Upper lobe of left lung (tissue), 6 donors: Measurements from ENCODE around the gene RASSF6. TPM values are rescaled to one million over a fixed set of nuclear protein-coding genes. Genes with fewer than 3 reads are reported as not detected.

Experiments used
- ATAC-seq, 2 donors: fragments of 200-7000 bp; cut with Tn5 transposase; one replicate each; pipeline ENCODE4 v1.9.1; 2022; ENCODE audit warnings: mild to moderate bottlenecking in 2 of 2, moderate library complexity in 2 of 2; ENCODE audit not compliant: low FRiP score in 2 of 2
- DNase-seq, 2 donors: peaks; one replicate each; pipeline ENCODE4 v3.0.0-alpha.2; 2019 to 2020
- H3K27ac ChIP-seq, 4 donors: fragments of 200-600 bp; sonication (generic); one replicate each; pipeline ENCODE4 v1.5.1; 2016 to 2019
- H3K27me3 ChIP-seq, 4 donors: fragments of 200-600 bp; sonication (generic); one replicate each; pipeline ENCODE4 v1.5.1; 2017 to 2019
- H3K36me3 ChIP-seq, 4 donors: fragments of 200-600 bp; sonication (generic); one replicate each; pipeline ENCODE4 v1.5.1; 2016 to 2019
- H3K4me1 ChIP-seq, 4 donors: fragments of 200-600 bp; sonication (generic); one replicate each; pipeline ENCODE4 v1.5.1; 2018 to 2019
- H3K4me3 ChIP-seq, 4 donors: fragments of 200-600 bp; sonication (generic); one replicate each; pipeline ENCODE4 v1.5.1; 2017 to 2019; ENCODE audit warnings: mild to moderate bottlenecking in 2 of 4, moderate library complexity in 1 of 4
- H3K9me3 ChIP-seq, 4 donors: fragments of 200-600 bp; sonication (generic); one replicate each; pipeline ENCODE4 v1.5.1; 2018 to 2019
- EP300 ChIP-seq, 4 donors: sonication (generic); formaldehyde crosslinking; IDR thresholded peaks; one replicate each; pipeline ENCODE4 v1.5.1; 2017; ENCODE audit warnings: antibody characterized with exemption in 4 of 4, control low read depth in 2 of 4
- POLR2A ChIP-seq, 4 donors: fragments of 450-650 bp; IDR thresholded peaks; one replicate each; pipeline ENCODE4 v1.5.1; 2016 to 2017; ENCODE audit warnings: antibody characterized with exemption in 4 of 4, mild to moderate bottlenecking in 2 of 4
- POLR2AphosphoS5 ChIP-seq, 2 donors: sonication (generic); formaldehyde crosslinking; IDR thresholded peaks; one replicate each; pipeline ENCODE4 v1.5.1; 2017; ENCODE audit warnings: antibody characterized with exemption in 2 of 2
- WGBS, 2 donors: methylation state at CpG; one replicate each; pipeline ENCODE4 v1.1.5; 2017 to 2018; 5-methylcytosine and 5-hydroxymethylcytosine counted together
- total RNA-seq, 6 donors: library from RNA; depleted of rRNA in 4 of 6; stranded (reverse); fragments of >200 nt in 4 of 6; gene quantifications; one replicate each; pipeline versions ENCODE4 v1.1.0 to v1.2.1, GENCODE V29; 2016 to 2021
- TF ChIP-seq, protein P1 (sequence below), 6 experiments: fragments of 450-650 bp in 4 of 6; fragments of 200-600 bp in 2 of 6; sonication (generic) in 2 of 6; IDR thresholded peaks; one replicate each; pipeline ENCODE4 v1.5.1; 2016 to 2019; ENCODE audit warnings: antibody characterized with exemption in 6 of 6
- donor health status: DM: no; HTN: no; CAD: no; lungs with moderate emphysema.
- donor health status: DM: no; HTN: yes; CAD: no; lungs with severe emphysema.

RASSF6 gene
- total RNA-seq, 6 donors from 2014 or later = 1.1 to 8.3 (median 1.7) TPM

DNA sequence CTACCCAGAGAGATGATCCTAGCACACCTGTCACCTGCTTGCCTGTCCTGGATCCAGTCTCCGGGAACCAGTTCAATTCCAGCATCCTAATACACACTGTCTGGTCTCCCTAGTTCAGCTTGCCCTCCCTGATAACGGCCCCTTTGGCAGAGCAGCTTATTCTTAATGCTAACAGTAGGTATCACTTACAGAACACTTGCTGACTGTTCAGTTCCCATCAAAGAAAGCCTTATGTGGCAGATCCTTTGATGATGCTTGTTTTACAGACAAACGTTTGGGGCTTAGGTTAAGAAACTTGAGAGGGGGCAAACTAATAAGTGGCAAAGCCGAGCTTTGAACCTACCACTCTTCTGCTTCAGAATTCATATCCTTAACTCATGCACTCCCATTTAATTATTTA, 890 bp downstream of the RASSF6 start:
- no peak for ATAC-seq
- DNase-seq = no peak
- Histone ChIP-seq H3K27me3 (no peaks in the 10 kb centered on the region), H3K4me3 (peak overlapping the region in 3 of 4 donors; percentile 24 to 47 (median 43)), H3K27ac (no peak overlapping the region), H3K4me1 (no peaks in the 10 kb centered on the region), H3K9me3 (no peaks in the 10 kb centered on the region), H3K36me3 (no peaks in the 10 kb centered on the region)
- WGBS, 2 donors = 41 to 63% methylated on average over 4 of the region's 4 CpGs
- TF ChIP-seq, protein P1, sequence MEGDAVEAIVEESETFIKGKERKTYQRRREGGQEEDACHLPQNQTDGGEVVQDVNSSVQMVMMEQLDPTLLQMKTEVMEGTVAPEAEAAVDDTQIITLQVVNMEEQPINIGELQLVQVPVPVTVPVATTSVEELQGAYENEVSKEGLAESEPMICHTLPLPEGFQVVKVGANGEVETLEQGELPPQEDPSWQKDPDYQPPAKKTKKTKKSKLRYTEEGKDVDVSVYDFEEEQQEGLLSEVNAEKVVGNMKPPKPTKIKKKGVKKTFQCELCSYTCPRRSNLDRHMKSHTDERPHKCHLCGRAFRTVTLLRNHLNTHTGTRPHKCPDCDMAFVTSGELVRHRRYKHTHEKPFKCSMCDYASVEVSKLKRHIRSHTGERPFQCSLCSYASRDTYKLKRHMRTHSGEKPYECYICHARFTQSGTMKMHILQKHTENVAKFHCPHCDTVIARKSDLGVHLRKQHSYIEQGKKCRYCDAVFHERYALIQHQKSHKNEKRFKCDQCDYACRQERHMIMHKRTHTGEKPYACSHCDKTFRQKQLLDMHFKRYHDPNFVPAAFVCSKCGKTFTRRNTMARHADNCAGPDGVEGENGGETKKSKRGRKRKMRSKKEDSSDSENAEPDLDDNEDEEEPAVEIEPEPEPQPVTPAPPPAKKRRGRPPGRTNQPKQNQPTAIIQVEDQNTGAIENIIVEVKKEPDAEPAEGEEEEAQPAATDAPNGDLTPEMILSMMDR (IDR thresholded peaks at IDR 0.05) = no peak
- no peak for TF ChIP-seq EP300 (IDR thresholded peaks at IDR 0.05)
- TF ChIP-seq POLR2AphosphoS5 (IDR thresholded peaks at IDR 0.05) = no peak
- TF ChIP-seq POLR2A (IDR thresholded peaks at IDR 0.05) = no peak

- no peak for ATAC-seq
- H3K4me1 ChIP-seq = no peaks in the 10 kb centered on the region
- H3K36me3 ChIP-seq = no peaks in the 10 kb centered on the region
- 57 to 60% methylated on average over 6 of the region's 6 CpGs for WGBS, 2 donors
- TF ChIP-seq POLR2A (IDR thresholded peaks at IDR 0.05) = no peak
- TF ChIP-seq, protein P1 (IDR thresholded peaks at IDR 0.05) = no peak
- TF ChIP-seq POLR2AphosphoS5 (IDR thresholded peaks at IDR 0.05) = no peak
- no peak overlapping the region for H3K4me3 ChIP-seq
- no peak overlapping the region for H3K27ac ChIP-seq
- DNase-seq = no peak
- no peaks in the 10 kb centered on the region for H3K27me3 ChIP-seq
- no peaks in the 10 kb centered on the region for H3K9me3 ChIP-seq
These were observed 3.0 kb downstream of the RASSF6 start for GRCh38 chr4:73617256-73617655.

GRCh38 chr4:73615613-73616012, 4.6 kb downstream of the RASSF6 start:
- no peaks in the 10 kb centered on the region for H3K36me3 ChIP-seq
- H3K4me3 ChIP-seq = no peak overlapping the region
- TF ChIP-seq POLR2AphosphoS5 (IDR thresholded peaks at IDR 0.05) = no peak
- TF ChIP-seq, protein P1 (IDR thresholded peaks at IDR 0.05) = no peak
- no peak for TF ChIP-seq EP300 (IDR thresholded peaks at IDR 0.05)
- TF ChIP-seq POLR2A (IDR thresholded peaks at IDR 0.05) = no peak
- no peaks in the 10 kb centered on the region for H3K9me3 ChIP-seq
- DNase-seq (no peak), ATAC-seq (no peak)
- H3K27me3 ChIP-seq = no peaks in the 10 kb centered on the region
- WGBS, 2 donors = 48 to 54% methylated on average over 2 of the region's 2 CpGs
- no peaks in the 10 kb centered on the region for H3K4me1 ChIP-seq
- H3K27ac ChIP-seq = no peak overlapping the region

DNA sequence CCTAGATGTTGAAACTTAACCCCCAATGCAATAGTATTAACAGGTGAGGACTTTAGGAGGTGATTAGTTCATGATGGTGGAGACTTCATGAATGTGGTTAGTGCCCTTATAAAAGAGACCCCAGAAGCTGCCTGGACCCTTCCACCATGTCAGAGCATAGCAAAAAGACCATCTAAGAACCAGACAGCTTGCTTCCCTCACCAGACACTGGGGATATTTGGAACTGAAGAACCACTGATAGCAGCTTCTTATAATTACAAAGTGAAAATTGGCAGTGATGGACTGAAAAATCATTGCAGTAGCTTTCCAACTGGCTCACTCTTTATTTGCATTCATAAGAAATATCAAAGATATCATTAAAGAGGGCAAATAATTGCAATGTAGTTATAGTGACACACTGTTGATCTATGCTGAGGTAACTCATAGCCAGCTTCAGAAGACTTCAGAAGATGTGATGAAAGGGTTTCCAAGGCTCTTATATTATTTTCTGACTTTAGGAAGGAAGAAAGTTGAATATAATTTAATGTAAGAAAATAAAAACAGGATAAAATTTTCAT, 5.8 kb downstream of the RASSF6 start:
- no peaks in the 10 kb centered on the region for H3K36me3 ChIP-seq
- H3K4me3 ChIP-seq = no peak overlapping the region
- no peaks in the 10 kb centered on the region for H3K27me3 ChIP-seq
- no peak for DNase-seq
- ATAC-seq = no peak
- no peak overlapping the region for H3K27ac ChIP-seq
- no peaks in the 10 kb centered on the region for H3K4me1 ChIP-seq
- TF ChIP-seq, protein P1 (IDR thresholded peaks at IDR 0.05) = no peak
- TF ChIP-seq EP300 (IDR thresholded peaks at IDR 0.05) (no peak), POLR2AphosphoS5 (IDR thresholded peaks at IDR 0.05) (no peak), POLR2A (IDR thresholded peaks at IDR 0.05) (no peak)
- H3K9me3 ChIP-seq = no peaks in the 10 kb centered on the region

- Histone ChIP-seq H3K36me3 (no peaks in the 10 kb centered on the region), H3K9me3 (no peaks in the 10 kb centered on the region), H3K27ac (no peak overlapping the region), H3K4me1 (no peaks in the 10 kb centered on the region), H3K4me3 (no peak overlapping the region), H3K27me3 (no peaks in the 10 kb centered on the region)
- 73 to 90% methylated on average over 2 of the region's 2 CpGs for WGBS, 2 donors
- DNase-seq (no peak), ATAC-seq (no peak)
- TF ChIP-seq, protein P1 (IDR thresholded peaks at IDR 0.05) = no peak
- TF ChIP-seq POLR2A (IDR thresholded peaks at IDR 0.05) = no peak
- no peak for TF ChIP-seq EP300 (IDR thresholded peaks at IDR 0.05)
- no peak for TF ChIP-seq POLR2AphosphoS5 (IDR thresholded peaks at IDR 0.05)
These were observed 7.1 kb downstream of the RASSF6 start for GRCh38 chr4:73613130-73613529.
